GM21737 (cell line): ENCODE results near the gene OR5T3.
"Not testable (repeated sequence)": the region's sequence is repeated elsewhere in the genome, so short reads cannot be mapped to it uniquely, and the experiment has no call there.

Source experiments
- ATAC-seq: cut with Tn5 transposase; IDR thresholded peaks from one replicate; pipeline ENCODE4 v1.9.1; 2021; ENCODE audit warnings: mild to moderate bottlenecking, moderate library complexity; ENCODE audit not compliant: unreplicated experiment

Gene OR5T3

DNA sequence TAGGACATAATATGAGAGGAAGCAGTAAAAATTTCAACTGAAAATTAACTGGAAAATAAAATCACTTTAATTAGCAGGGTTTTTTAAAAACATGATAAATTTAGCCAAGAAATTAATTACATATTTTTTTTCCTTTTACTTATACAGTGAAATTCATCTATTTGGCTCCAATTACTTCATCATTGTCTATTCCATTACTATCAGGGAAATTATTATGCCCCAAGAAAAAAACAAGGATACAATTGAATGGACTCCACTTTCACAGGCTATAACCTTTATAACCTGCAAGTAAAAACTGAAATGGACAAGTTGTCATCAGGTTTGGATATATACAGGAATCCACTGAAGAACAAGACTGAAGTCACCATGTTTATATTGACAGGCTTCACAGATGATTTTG lies at the start of gene OR5T3:
Gene OR5T3 (plus strand): TSS at position 301 of the 400 bp plus-strand sequence. CDS start 0 bp downstream, at position 301.
- ATAC-seq = no peak

DNA sequence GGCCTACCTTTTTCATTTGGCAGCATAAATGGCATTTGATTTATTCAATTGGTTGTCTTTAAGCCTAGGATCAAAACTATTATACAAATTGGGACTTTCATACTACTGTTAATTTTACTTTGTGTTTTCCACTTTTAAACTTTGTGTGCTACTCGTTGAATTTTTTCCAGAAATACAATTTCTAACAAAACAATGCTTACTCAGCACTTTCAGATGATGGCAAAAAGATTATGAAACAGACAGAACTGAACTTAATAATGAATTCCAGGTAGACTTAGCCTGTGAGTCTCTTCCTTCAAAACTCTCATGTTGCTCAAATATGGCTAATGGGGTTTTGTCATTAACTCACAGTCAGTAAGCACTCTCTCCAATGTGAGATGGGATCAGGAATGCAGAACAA lies 44.3 kb upstream of the OR5T3 start:
- ATAC-seq = no peak

DNA sequence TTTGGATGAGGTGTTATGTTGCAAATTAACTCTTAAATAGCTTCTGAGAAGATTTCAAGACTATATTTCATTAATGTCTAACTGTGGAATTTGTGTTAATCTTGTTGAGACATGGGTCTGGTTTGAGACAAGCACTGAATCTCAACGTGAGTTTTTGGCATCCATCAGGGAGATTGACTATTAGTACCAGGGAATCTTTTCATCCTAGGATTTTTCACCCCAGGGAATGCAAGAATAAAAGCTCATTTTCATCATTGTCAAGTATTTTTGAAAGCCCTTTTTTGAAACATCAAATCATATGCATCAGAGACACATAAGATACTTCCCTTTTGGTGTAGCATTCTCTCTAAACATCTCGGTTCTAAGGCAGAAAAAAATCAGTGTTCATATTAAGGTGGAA lies 37.5 kb upstream of the OR5T3 start:
- no peak for ATAC-seq

DNA sequence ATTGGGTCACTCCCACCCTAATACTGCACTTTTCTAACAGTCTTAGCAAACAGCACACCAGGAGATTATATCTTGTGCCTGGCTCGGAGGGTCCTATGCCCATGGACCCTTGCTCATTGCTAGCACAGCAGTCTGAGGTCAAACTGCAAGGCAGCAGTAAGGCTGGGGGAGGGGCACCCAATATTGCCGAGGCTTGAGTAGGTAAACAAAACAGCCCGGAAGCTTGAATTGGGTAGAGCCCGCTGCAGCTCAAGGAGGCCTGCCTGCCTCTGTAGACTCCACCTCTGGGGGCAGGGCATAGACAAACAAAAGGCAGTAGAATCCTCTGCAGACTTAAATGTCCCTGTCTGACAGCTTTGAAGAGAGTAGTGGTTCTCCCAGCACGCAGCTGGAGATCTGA lies 32.3 kb upstream of the OR5T3 start:
- ATAC-seq = not testable (repeated sequence)

DNA sequence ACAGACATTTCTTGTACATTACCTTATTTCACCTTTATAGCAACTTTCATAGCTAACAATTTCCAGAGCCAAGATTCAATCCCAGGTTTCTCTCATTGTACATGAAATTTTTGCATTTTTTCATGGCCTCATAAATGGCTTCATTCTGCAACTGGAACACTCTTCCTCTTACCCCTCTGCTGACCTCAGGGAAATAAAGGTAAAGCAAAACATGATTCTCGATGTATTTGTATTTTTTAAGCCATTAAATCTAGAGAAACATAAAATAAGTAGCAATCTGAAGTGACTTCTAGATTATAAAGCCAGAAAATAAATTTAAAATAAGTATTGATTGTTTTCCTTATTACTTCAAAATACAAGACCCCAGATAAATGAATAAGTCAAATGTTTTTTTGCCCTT lies 17.9 kb upstream of the OR5T3 start, which contains the start of gene OR5T2:
Gene OR5T2 (minus strand): TSS at position 101 of the 400 bp plus-strand sequence. CDS start 1,193 bp downstream, outside the sequence.
- ATAC-seq = no peak

DNA sequence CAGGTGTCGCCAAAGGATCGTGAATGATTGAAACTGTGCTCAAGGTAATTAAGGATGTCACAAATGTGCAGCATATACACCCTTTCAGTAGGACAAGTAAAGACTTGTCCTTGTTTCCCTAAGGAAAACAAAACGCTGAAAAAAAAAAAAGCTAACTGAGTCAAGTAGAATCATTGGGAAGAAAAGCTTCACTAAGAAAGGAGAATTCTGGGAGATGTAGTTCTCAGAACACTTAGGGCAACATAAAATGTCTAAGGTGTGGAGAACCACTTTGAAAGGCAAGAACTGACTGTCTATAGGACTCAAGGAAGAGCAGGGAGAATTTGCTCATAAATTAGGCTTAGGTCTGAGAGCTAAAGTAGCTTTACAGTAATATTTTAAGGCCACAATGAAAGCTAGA lies 19.0 kb downstream of the OR5T3 start:
- ATAC-seq = no peak

DNA sequence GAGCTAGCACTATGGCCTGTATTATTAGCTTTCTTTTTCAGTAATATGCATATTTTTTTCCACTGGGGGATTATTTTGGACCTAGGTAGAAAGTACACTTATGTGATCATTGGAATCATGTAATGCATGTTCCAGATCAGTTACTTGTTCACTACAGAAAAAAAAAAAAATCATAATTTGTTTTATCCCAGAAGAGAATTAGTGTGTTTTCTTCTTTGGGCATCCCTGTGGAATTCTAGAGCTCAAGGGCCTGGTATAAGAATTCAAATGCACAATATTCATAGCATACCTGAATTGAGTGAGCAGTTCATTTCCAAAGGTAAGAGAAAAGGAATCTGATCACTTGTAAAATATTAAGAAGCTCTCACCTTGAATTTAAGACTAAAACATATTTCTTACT lies 21.8 kb downstream of the OR5T3 start, which contains the start of gene OR5T1:
Gene OR5T1 (plus strand): TSS at position 301 of the 400 bp plus-strand sequence. CDS start 1,485 bp downstream, outside the sequence.
- no peak for ATAC-seq

DNA sequence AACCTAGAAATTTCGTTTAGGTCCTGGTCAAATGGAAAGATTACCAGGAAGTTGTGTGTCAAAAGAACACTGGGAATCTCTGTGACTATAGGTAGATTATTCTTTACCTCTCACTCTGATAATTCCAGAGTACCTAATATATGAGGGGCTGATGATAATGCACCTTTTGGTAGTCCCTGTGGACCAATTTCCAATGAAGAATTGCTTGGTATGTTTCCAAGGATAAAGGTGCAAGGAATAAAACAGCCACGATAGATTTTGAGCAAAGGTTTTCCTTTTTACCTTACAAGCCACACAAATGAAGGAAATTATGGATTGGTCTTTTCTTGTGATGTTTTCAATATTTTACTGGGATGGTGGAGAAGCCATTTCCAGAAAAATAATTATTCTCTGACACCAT lies 40.1 kb downstream of the OR5T3 start, which contains the start of gene OR8H1:
Gene OR8H1 (minus strand): TSS at position 101 of the 400 bp plus-strand sequence. CDS start 1,192 bp downstream, outside the sequence.
- no peak for ATAC-seq

DNA sequence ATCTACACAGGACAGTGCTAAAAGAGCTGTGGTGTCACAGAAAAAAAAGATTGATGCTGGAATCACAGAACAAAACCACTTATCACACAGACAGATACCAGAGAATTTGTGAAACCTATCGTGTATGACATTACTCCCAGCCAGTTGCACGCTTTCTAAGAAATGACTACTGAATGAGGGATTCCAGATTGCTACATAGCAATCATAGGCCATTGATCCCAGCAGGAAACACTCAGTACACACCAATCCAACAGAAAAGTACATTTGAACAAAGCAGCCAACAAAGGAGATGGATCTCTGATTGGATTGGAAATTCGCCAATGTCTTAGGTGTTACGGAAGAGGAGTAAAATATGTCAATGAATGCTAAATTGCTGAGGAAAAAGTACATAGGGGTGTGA lies 44.8 kb downstream of the OR5T3 start:
- ATAC-seq = no peak
